ENCODE results near the gene FERMT2. TPM values are rescaled to one million over a fixed set of nuclear protein-coding genes. Genes with fewer than 3 reads are reported as not detected.
A peak's percentile ranks its signal among the peaks of the same experiment; 100 is the strongest.

The FERMT2 gene
- total RNA-seq, 1 donor from 2014 or later: 304 TPM

DNA sequence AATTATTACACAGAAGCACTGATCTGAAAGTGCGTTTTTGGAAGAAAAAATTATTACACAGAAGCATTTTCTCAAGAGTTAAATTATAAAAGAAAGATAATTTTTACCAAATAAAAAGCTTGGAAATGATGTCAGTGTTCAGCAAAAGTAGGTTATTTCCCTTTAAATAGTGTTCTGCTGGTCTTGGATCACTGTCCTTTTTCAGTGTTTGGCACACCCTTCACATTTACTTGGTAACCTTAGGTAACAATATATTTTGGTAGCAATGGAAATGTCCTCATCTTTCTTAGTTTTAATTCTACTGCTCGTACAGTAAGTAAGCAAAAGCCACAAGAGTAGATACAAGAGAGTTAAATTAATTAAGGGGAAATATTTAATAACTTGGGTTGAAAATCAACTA, 40.3 kb downstream of the FERMT2 start:
- H3K4me1 Mint-ChIP-seq (ENCODE audit: unreplicated experiment): peaks cover 61% of the 10 kb centered on the region
- no peak overlapping the region for H3K4me3 Mint-ChIP-seq (ENCODE audit: unreplicated experiment)
- no peaks in the 10 kb centered on the region for H3K9me3 Mint-ChIP-seq (ENCODE audit: unreplicated experiment)
- H3K36me3 Mint-ChIP-seq (ENCODE audit: unreplicated experiment): peaks cover 42% of the 10 kb centered on the region
- H3K27me3 Mint-ChIP-seq (ENCODE audit: unreplicated experiment): no peaks in the 10 kb centered on the region
- TF ChIP-seq, protein P1, sequence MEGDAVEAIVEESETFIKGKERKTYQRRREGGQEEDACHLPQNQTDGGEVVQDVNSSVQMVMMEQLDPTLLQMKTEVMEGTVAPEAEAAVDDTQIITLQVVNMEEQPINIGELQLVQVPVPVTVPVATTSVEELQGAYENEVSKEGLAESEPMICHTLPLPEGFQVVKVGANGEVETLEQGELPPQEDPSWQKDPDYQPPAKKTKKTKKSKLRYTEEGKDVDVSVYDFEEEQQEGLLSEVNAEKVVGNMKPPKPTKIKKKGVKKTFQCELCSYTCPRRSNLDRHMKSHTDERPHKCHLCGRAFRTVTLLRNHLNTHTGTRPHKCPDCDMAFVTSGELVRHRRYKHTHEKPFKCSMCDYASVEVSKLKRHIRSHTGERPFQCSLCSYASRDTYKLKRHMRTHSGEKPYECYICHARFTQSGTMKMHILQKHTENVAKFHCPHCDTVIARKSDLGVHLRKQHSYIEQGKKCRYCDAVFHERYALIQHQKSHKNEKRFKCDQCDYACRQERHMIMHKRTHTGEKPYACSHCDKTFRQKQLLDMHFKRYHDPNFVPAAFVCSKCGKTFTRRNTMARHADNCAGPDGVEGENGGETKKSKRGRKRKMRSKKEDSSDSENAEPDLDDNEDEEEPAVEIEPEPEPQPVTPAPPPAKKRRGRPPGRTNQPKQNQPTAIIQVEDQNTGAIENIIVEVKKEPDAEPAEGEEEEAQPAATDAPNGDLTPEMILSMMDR (IDR thresholded peaks at IDR 0.05): no peak
- DNase-seq (ENCODE audit: extremely low spot score, unreplicated experiment): no peak
- H3K27ac Mint-ChIP-seq (ENCODE audit: unreplicated experiment): peak overlapping the region; percentile 73

DNA sequence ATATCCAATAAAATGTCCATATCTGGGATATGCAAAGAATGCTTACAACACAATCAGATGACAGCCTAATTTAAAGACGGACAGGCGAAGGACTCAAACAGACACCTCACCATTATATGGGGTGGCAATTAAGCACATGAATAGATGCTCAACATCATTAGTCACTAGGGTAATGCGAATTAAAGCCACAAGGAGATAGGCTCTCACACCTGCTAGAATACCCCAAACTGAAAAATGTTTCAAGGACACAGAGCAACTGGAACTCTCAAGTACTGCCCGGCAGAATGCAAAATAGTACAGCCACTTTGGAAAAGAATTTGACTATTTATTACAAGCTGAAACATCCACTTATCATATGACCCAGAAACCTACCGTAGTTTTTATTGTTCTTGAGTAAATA, 42.9 kb downstream of the FERMT2 start:
- H3K4me3 Mint-ChIP-seq (ENCODE audit: unreplicated experiment): no peak overlapping the region
- no peaks in the 10 kb centered on the region for H3K27me3 Mint-ChIP-seq (ENCODE audit: unreplicated experiment)
- H3K27ac Mint-ChIP-seq (ENCODE audit: unreplicated experiment): peak overlapping the region; percentile 56
- peaks cover 31% of the 10 kb centered on the region for H3K36me3 Mint-ChIP-seq (ENCODE audit: unreplicated experiment)
- TF ChIP-seq, protein P1 (IDR thresholded peaks at IDR 0.05): no peak
- H3K9me3 Mint-ChIP-seq (ENCODE audit: unreplicated experiment): no peaks in the 10 kb centered on the region
- peaks cover 64% of the 10 kb centered on the region for H3K4me1 Mint-ChIP-seq (ENCODE audit: unreplicated experiment)
- DNase-seq (ENCODE audit: extremely low spot score, unreplicated experiment): no peak

DNA sequence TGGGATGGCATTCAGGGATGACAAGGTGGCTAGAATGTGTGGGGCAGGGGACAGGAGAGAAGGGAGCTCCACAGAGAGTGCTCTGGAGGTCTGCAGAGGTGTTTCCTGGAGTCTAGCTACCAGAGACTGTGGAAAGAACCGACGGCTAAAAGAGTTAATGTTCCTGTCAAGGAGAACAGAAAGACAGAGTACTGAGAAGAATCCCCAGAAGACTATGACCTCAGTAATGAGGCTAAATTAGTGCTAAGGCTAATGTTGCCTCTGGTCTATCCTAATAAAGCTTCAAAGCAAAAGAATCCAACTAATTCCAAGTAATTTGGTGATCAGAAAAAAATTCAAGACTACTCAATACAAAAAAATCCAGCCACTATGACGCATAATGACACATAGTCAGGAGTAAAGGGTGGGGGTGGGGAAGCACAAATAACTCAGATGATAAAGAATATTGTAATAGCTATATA, 44.7 kb downstream of the FERMT2 start:
- no peak for DNase-seq (ENCODE audit: extremely low spot score, unreplicated experiment)
- H3K4me3 Mint-ChIP-seq (ENCODE audit: unreplicated experiment): no peak overlapping the region
- no peaks in the 10 kb centered on the region for H3K27me3 Mint-ChIP-seq (ENCODE audit: unreplicated experiment)
- TF ChIP-seq, protein P1 (IDR thresholded peaks at IDR 0.05): no peak
- peaks cover 37% of the 10 kb centered on the region for H3K36me3 Mint-ChIP-seq (ENCODE audit: unreplicated experiment)
- H3K4me1 Mint-ChIP-seq (ENCODE audit: unreplicated experiment): peaks cover 75% of the 10 kb centered on the region
- peak overlapping the region; percentile 75 for H3K27ac Mint-ChIP-seq (ENCODE audit: unreplicated experiment)
- no peaks in the 10 kb centered on the region for H3K9me3 Mint-ChIP-seq (ENCODE audit: unreplicated experiment)

DNA sequence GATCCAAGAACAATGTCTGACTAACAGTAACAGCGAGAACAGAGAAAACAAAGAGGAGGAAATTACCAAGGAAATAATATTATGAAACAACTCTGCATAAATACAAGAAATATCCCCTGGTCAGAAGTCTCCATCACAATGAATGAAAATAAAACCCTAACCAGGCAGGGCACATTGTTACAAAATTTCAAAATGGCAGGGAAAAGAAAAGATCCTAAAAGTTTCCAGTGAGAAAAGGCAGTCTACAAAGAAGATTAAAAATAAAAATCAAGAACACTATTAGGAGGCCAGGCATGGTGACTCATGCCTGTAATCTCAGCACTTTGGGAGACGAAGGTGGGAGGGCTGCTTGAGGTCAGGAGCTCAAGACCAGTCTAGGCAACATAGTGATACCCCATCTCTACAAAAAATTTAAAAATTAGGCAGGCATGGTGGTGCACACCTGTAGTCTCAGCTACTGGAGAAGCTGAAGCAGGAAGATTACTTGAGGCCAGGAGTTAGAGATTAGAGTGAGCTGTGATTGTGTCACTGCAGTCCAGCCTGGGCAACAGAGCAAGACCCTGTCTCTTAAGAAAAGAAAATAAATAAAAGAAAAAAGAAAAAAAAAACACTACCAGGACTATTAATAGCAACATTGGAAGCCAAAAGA, 47.8 kb downstream of the FERMT2 start:
- Mint-ChIP-seq H3K9me3 (ENCODE audit: unreplicated experiment) (no peaks in the 10 kb centered on the region), H3K27me3 (ENCODE audit: unreplicated experiment) (no peaks in the 10 kb centered on the region), H3K4me1 (ENCODE audit: unreplicated experiment) (peaks cover 77% of the 10 kb centered on the region), H3K4me3 (ENCODE audit: unreplicated experiment) (no peak overlapping the region), H3K27ac (ENCODE audit: unreplicated experiment) (peak overlapping the region; percentile 71), H3K36me3 (ENCODE audit: unreplicated experiment) (peaks cover 39% of the 10 kb centered on the region)
- DNase-seq (ENCODE audit: extremely low spot score, unreplicated experiment): no peak
- TF ChIP-seq, protein P1 (IDR thresholded peaks at IDR 0.05): no peak

DNA sequence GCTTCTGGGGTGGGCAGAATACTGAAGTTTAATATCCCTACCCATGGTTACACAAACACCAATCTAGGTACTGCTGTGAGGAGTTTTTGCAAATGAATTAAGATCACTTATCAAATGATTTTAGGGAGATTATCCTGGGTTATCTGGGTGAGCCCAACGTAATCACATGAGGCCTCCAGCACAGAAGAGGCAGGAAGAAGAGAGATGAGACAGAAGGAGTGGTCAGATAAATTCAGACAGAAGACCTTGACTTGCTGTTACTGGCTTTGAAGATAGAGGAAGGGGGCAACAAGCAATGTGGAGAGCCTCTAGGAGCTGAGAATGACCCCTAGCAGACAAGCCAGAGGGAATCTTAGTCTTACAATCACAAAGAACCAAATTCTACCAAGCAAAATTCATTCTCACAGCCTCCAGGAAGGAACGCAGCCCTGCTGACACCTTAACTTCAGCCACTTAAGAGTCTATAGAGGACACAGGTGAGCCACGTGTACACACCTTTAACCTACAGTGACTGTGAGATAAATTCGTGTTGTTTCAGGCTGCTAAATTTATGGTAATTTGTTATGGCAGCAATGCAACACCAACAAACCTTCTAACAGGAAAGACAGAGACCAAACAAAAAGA, 49.4 kb downstream of the FERMT2 start:
- Mint-ChIP-seq H3K4me1 (ENCODE audit: unreplicated experiment) (peaks cover 68% of the 10 kb centered on the region), H3K4me3 (ENCODE audit: unreplicated experiment) (no peak overlapping the region), H3K9me3 (ENCODE audit: unreplicated experiment) (no peaks in the 10 kb centered on the region), H3K27me3 (ENCODE audit: unreplicated experiment) (no peaks in the 10 kb centered on the region), H3K27ac (ENCODE audit: unreplicated experiment) (peak overlapping the region; percentile 71), H3K36me3 (ENCODE audit: unreplicated experiment) (peaks cover 25% of the 10 kb centered on the region)
- TF ChIP-seq, protein P1 (IDR thresholded peaks at IDR 0.05): no peak
- DNase-seq (ENCODE audit: extremely low spot score, unreplicated experiment): no peak
